GM18498 (cell line): Measurements from ENCODE around the gene YTHDC2.

Experiments
- ATAC-seq: cut with Tn5 transposase; IDR thresholded peaks from one replicate; pipeline ENCODE4 v1.9.1; 2021; ENCODE audit warnings: mild to moderate bottlenecking, moderate library complexity; ENCODE audit not compliant: unreplicated experiment

Gene YTHDC2

GRCh38 chr5:113513384-113514288 lies at the start of gene YTHDC2:
TSS of gene YTHDC2 (plus strand) at chr5:113513694. CDS start at chr5:113513896, 202 bp downstream.
- ATAC-seq, result peak; percentile 98

- no peak for ATAC-seq
Observed at GRCh38 chr5:113474100-113474728, 39.3 kb upstream of the YTHDC2 start.

GRCh38 chr5:113478691-113479090 lies 34.8 kb upstream of the YTHDC2 start:
- ATAC-seq, result no peak

GRCh38 chr5:113480243-113480642 lies 33.3 kb upstream of the YTHDC2 start:
- ATAC-seq, result no peak

GRCh38 chr5:113487416-113487780 lies 26.1 kb upstream of the YTHDC2 start:
- ATAC-seq, result no peak

GRCh38 chr5:113487781-113488644 lies 25.5 kb upstream of the YTHDC2 start, which contains the start of gene MCC:
TSS of gene MCC (minus strand) at chr5:113488453.
- ATAC-seq, result peak; percentile 42

- ATAC-seq, result peak; percentile 11
Observed at GRCh38 chr5:113488645-113489184, 24.8 kb upstream of the YTHDC2 start.

GRCh38 chr5:113489299-113489698 lies 24.2 kb upstream of the YTHDC2 start:
- peak; percentile 55 for ATAC-seq

- ATAC-seq, result no peak
Observed at GRCh38 chr5:113490317-113490716, 23.2 kb upstream of the YTHDC2 start.

- ATAC-seq, result no peak
Observed at GRCh38 chr5:113491022-113491421, 22.5 kb upstream of the YTHDC2 start.

GRCh38 chr5:113493446-113493845 lies 20.0 kb upstream of the YTHDC2 start:
- ATAC-seq, result no peak

GRCh38 chr5:113495422-113495841 lies 18.1 kb upstream of the YTHDC2 start:
- no peak for ATAC-seq

- ATAC-seq, result no peak
Observed at GRCh38 chr5:113502073-113502472, 11.4 kb upstream of the YTHDC2 start.

GRCh38 chr5:113503146-113503545 lies 10.3 kb upstream of the YTHDC2 start:
- ATAC-seq, result no peak

GRCh38 chr5:113505181-113505580 lies 8.3 kb upstream of the YTHDC2 start:
- ATAC-seq, result no peak

GRCh38 chr5:113507601-113508000 lies 5.9 kb upstream of the YTHDC2 start:
- no peak for ATAC-seq

- ATAC-seq, result no peak
Observed at GRCh38 chr5:113508756-113509155, 4.7 kb upstream of the YTHDC2 start.

GRCh38 chr5:113510836-113511451 lies 2.5 kb upstream of the YTHDC2 start:
- ATAC-seq, result peak; percentile 31

GRCh38 chr5:113512341-113512740 lies 1.2 kb upstream of the YTHDC2 start:
- no peak for ATAC-seq

- no peak for ATAC-seq
Observed at GRCh38 chr5:113514289-113514635, 768 bp downstream of the YTHDC2 start.

- no peak for ATAC-seq
Observed at GRCh38 chr5:113518884-113519283, 5.4 kb downstream of the YTHDC2 start.
